Measurements from ENCODE around the gene IFT57. TPM values are rescaled to one million over a fixed set of nuclear protein-coding genes. Genes with fewer than 3 reads are reported as not detected.

The IFT57 gene
- total and polyA plus RNA-seq, 2 experiments from 2014 or later = 28.6 to 49.0 TPM

- TF ChIP-seq REST (IDR thresholded peaks at IDR 0.05; ENCODE audit: unreplicated experiment) = no peak
- no peak for TF ChIP-seq ETS1 (IDR thresholded peaks at IDR 0.05)
- TF ChIP-seq POLR2AphosphoS5 (IDR thresholded peaks at IDR 0.05; ENCODE audit: low read depth) = no peak
- TF ChIP-seq ZNF114 (CRISPR knock-in tag; IDR thresholded peaks at IDR 0.05) = no peak
- no peak for TF ChIP-seq CREB1 (CRISPR knock-in tag; IDR thresholded peaks at IDR 0.05; ENCODE audit: low read depth)
- TF ChIP-seq JUNB (IDR thresholded peaks at IDR 0.05; ENCODE audit: unreplicated experiment) = no peak
- TF ChIP-seq NANOG (IDR thresholded peaks at IDR 0.05; ENCODE audit: borderline replicate concordance) = no peak
- no peak for TF ChIP-seq ZNF331 (CRISPR knock-in tag; IDR thresholded peaks at IDR 0.05; ENCODE audit: low read depth)
- no peak for TF ChIP-seq STAT1 (IDR thresholded peaks at IDR 0.05; ENCODE audit: unreplicated experiment)
- TF ChIP-seq CTCF (conservative IDR thresholded peaks at IDR 0.05; ENCODE audit: low read depth in 2 of 2) = no peak
- no peak for TF ChIP-seq EZH2 (IDR thresholded peaks at IDR 0.05; ENCODE audit: low read depth, unreplicated experiment)
Observed at GRCh38 chr3:108190346-108190745, 31.9 kb downstream of the IFT57 start (continued).

GRCh38 chr3:108189440-108189839, 32.8 kb downstream of the IFT57 start:
- DNase-seq (ENCODE audit: low spot score) (no peak), ATAC-seq (no peak)
- H3K27me3 ChIP-seq (ENCODE audit: insufficient read depth) = no peaks in the 10 kb centered on the region
- H3K27me3 Mint-ChIP-seq (ENCODE audit: insufficient read depth, low read depth, poor library complexity) = no peaks in the 10 kb centered on the region
- no peak overlapping the region for H2AFZ ChIP-seq
- H4K20me1 ChIP-seq (replicated peaks; ENCODE audit: insufficient read depth) = no peaks in the 10 kb centered on the region
- H3K9me2 ChIP-seq (ENCODE audit: insufficient read depth) = no peaks in the 10 kb centered on the region
- no peak for TF ChIP-seq CTCF (conservative IDR thresholded peaks at IDR 0.05; ENCODE audit: low read depth in 2 of 2)
- TF ChIP-seq ZNF331 (CRISPR knock-in tag; IDR thresholded peaks at IDR 0.05; ENCODE audit: low read depth) = no peak
- TF ChIP-seq EZH2 (IDR thresholded peaks at IDR 0.05; ENCODE audit: low read depth, unreplicated experiment) = no peak
- no peak for TF ChIP-seq ZNF114 (CRISPR knock-in tag; IDR thresholded peaks at IDR 0.05)
- TF ChIP-seq ETS1 (IDR thresholded peaks at IDR 0.05) = no peak
- no peak for TF ChIP-seq NANOG (IDR thresholded peaks at IDR 0.05; ENCODE audit: borderline replicate concordance)
- H3K79me2 ChIP-seq (replicated peaks; ENCODE audit: insufficient read depth) = no peaks in the 10 kb centered on the region
- peaks cover 6% of the 10 kb centered on the region; the same call in 2 of the 3 replicates for H3K36me3 Mint-ChIP-seq (ENCODE audit: low read depth)
- H3K4me2 ChIP-seq = no peak overlapping the region
- no peaks in the 10 kb centered on the region for H3K4me1 Mint-ChIP-seq
- no peaks in the 10 kb centered on the region for H3K36me3 ChIP-seq (ENCODE audit: insufficient read depth)
- no peak overlapping the region for H3K4me3 Mint-ChIP-seq
- H3K4me3 ChIP-seq = no peak overlapping the region
- no peak overlapping the region for H3K27ac ChIP-seq (ENCODE audit: low read depth)
- H3K27ac Mint-ChIP-seq = no peak overlapping the region
- no peaks in the 10 kb centered on the region for H3K4me1 ChIP-seq (ENCODE audit: insufficient read depth)
- H3K9me3 Mint-ChIP-seq = no peaks in the 10 kb centered on the region; the same call in 2 of the 3 replicates
- H3F3A ChIP-seq (replicated peaks; ENCODE audit: low read depth) = no peaks in the 10 kb centered on the region

Measured in GM23338 (cell line).